Activated CD8-positive, alpha-beta T cell treated with anti-CD3 and anti-CD28 coated beads for 36 hours (primary cell): ENCODE results near the gene CD164L2. TPM values are rescaled to one million over a fixed set of nuclear protein-coding genes. Genes with fewer than 3 reads are reported as not detected.

Experiments
- ATAC-seq: fragments of 200-7000 bp; cut with Tn5 transposase; one replicate; pipeline ENCODE4 v1.10.0; 2021; ENCODE audit warnings: mild to moderate bottlenecking, moderate library complexity
- CTCF ChIA-PET: fragments of 350-600 bp; sonication (Branson Sonifier 250); formaldehyde crosslinking; loops from one replicate; lab custom pipeline; 2021; ENCODE audit warnings: antibody characterized with exemption; lab: Charles Lee
- POLR2A ChIA-PET: fragments of 350-600 bp; sonication (Branson Sonifier 250); formaldehyde crosslinking; loops from one replicate; lab custom pipeline; 2021; ENCODE audit warnings: antibody characterized with exemption; lab: Charles Lee
- DNase-seq: peaks from one replicate; pipeline ENCODE4 v3.0.0-alpha.2; 2020
- H3K27ac Mint-ChIP-seq: one replicate; pipeline ENCODE4 v1.8.0; 2021; ENCODE audit warnings: mild to moderate bottlenecking, mixed read lengths
- H3K27me3 Mint-ChIP-seq: one replicate; pipeline ENCODE4 v1.8.0; 2021; ENCODE audit warnings: mixed read lengths
- H3K36me3 Mint-ChIP-seq: one replicate; pipeline ENCODE4 v1.8.0; 2021; ENCODE audit warnings: low read depth, mixed read lengths
- H3K4me1 Mint-ChIP-seq: one replicate; pipeline ENCODE4 v1.8.0; 2021; ENCODE audit warnings: low read depth, mixed read lengths
- H3K4me3 Mint-ChIP-seq: one replicate; pipeline ENCODE4 v1.8.0; 2021; ENCODE audit warnings: mild to moderate bottlenecking, moderate library complexity, mixed read lengths
- H3K9me3 Mint-ChIP-seq: one replicate; pipeline ENCODE4 v1.8.0; 2021; ENCODE audit warnings: mixed read lengths
- intact Hi-C: fragments of 100-400 bp; cut with micrococcal nuclease; formaldehyde crosslinking; loops from one replicate; pipeline ENCODE4 v1.10.0; 2022
- total RNA-seq, 2 experiments: library from RNA; stranded (reverse); gene quantifications; one replicate each; pipeline ENCODE4 v1.2.3, GENCODE V29; 2021
- TF ChIP-seq, protein P1 (sequence below): fragments of 200-600 bp; IDR thresholded peaks from one replicate; pipeline ENCODE4 v1.8.0; 2022; ENCODE audit warnings: antibody characterized with exemption, mild to moderate bottlenecking

The CD164L2 gene
- total RNA-seq, 2 experiments from 2014 or later: not detected

DNA sequence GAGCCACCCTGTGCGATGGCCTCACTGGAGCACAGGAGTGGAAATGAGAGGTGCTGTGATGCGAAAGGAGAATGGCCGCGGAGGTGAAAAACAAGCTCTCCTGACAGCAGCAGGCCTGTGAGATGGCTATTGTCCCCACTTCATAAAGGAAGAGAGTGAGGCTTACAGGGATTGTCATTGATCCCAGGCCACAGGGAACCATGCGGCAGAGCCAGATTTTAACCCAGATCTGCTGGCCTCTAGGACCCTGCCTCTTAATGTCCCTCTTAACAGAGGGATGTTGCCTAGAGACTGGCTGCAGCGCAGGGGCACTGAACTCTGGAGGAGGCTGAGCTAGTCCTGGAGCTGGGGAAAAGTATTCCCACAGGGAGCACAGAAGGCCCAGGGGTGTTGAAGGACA is 44.4 kb downstream of the CD164L2 start:
- H3K36me3 Mint-ChIP-seq: peaks cover 26% of the 10 kb centered on the region
- peaks cover 29% of the 10 kb centered on the region for H3K4me1 Mint-ChIP-seq
- DNase-seq (no peak), ATAC-seq (no peak)
- no peak overlapping the region for H3K4me3 Mint-ChIP-seq
- intact Hi-C loops: no loop called here
- TF ChIP-seq, protein P1, sequence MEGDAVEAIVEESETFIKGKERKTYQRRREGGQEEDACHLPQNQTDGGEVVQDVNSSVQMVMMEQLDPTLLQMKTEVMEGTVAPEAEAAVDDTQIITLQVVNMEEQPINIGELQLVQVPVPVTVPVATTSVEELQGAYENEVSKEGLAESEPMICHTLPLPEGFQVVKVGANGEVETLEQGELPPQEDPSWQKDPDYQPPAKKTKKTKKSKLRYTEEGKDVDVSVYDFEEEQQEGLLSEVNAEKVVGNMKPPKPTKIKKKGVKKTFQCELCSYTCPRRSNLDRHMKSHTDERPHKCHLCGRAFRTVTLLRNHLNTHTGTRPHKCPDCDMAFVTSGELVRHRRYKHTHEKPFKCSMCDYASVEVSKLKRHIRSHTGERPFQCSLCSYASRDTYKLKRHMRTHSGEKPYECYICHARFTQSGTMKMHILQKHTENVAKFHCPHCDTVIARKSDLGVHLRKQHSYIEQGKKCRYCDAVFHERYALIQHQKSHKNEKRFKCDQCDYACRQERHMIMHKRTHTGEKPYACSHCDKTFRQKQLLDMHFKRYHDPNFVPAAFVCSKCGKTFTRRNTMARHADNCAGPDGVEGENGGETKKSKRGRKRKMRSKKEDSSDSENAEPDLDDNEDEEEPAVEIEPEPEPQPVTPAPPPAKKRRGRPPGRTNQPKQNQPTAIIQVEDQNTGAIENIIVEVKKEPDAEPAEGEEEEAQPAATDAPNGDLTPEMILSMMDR: no peak
- POLR2A ChIA-PET: no interaction called here
- H3K27ac Mint-ChIP-seq: peak overlapping the region; percentile 65
- H3K9me3 Mint-ChIP-seq: no peaks in the 10 kb centered on the region
- CTCF ChIA-PET: interaction anchor here (0.9 to 1.3 kb wide), 2 partner anchors 19 to 55 kb away, joined by 3 to 5 read pairs; no protein-coding TSS in a partner anchor
- no peaks in the 10 kb centered on the region for H3K27me3 Mint-ChIP-seq

DNA sequence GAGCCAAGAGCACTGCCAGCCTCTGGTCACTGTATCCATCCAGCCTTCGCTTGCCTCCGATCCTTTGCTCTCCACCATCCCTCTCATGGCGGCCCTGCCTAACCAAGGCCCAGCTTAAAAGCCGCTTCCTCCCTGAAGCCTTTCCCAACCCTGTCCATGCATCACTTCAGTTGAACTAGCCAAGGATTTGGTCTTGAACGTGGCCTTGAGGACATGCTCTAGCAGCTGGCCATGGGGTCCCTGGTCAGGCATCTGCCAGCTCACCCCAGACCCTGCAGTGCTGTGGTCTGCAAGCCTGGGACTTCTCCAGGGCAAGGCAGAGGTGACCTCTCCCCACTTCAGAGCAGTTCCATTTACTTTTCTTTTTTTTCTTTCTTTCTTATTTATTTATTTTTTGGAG is 46.4 kb downstream of the CD164L2 start:
- CTCF ChIA-PET: interaction anchor here (0.9 to 1.3 kb wide), 7 partner anchors 9 to 271 kb away, joined by 3 to 6 read pairs (median 3); no protein-coding TSS in a partner anchor
- no peak for DNase-seq
- Mint-ChIP-seq H3K27me3 (no peaks in the 10 kb centered on the region), H3K27ac (no peak overlapping the region), H3K36me3 (peaks cover 20% of the 10 kb centered on the region), H3K9me3 (no peaks in the 10 kb centered on the region), H3K4me1 (peaks cover 32% of the 10 kb centered on the region), H3K4me3 (no peak overlapping the region)
- TF ChIP-seq, protein P1: no peak
- no peak for ATAC-seq
- POLR2A ChIA-PET: interaction anchor here (0.8 to 1.5 kb wide), 4 partner anchors 10 to 40 kb away, joined by 3 to 4 read pairs (median 4); no protein-coding TSS in a partner anchor
- intact Hi-C loops: no loop called here

DNA sequence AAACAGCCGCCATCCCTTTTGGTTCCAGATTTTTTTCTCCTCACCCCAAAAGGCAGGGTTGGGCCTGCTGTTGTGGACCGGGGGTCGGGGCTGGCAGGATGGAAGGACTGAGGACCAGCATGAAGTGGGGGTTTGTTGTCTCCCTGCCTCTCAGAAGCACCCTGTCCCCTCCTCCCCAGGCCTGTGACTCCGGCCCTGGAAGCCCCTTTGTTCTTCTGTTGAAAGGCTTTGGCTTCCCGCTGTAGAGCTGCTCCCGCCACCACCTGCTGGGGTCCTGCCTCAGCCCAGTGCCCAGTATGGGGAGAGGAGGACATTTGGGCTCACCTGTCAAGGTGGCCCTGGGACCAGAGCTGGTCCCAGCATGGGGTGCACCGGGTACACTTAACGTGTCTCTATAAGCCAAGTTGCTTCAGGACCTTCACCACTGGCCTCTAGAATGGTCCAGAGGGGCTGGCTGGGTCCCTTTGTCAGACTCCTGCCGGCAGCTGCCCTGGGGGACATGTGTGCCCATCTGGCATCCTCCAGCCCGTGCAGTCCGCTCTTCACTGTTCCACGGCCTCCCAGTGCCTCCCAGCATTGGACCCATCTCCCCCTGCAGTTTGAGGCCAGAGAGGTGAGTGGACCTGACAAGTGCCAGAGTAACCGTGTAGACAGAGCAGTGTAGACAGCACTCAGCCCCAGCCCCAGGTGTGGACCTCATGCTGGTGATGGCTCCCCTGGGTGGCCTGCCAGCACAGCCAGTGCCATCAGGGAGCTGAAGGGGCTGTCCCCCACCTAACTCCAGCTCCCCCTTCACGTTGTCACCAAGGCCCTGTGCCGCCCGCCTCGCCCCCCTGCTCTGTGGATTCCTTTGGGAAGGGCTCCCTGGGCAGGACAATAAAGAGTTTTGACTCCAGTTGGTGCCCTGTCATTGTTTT is 47.4 kb downstream of the CD164L2 start:
- Mint-ChIP-seq H3K27me3 (no peaks in the 10 kb centered on the region), H3K9me3 (no peaks in the 10 kb centered on the region), H3K36me3 (peaks cover 20% of the 10 kb centered on the region), H3K4me3 (no peak overlapping the region), H3K27ac (no peak overlapping the region), H3K4me1 (peaks cover 22% of the 10 kb centered on the region)
- TF ChIP-seq, protein P1: no peak
- POLR2A ChIA-PET: interaction anchor here (0.8 to 1.5 kb wide), 4 partner anchors 9 to 39 kb away, joined by 3 to 4 read pairs (median 4); no protein-coding TSS in a partner anchor
- ATAC-seq: no peak
- intact Hi-C loops: no loop called here
- no peak for DNase-seq
- CTCF ChIA-PET: interaction anchor here (0.7 to 3.9 kb wide), 11 partner anchors 8 to 272 kb away, joined by 3 to 50 read pairs (median 3); no protein-coding TSS in a partner anchor

- peaks cover 17% of the 10 kb centered on the region for H3K4me1 Mint-ChIP-seq
- intact Hi-C loops: no loop called here
- ChIA-PET POLR2A (interaction anchor here (1.0 to 4.3 kb wide), 5 partner anchors 9 to 23 kb away, joined by 3 to 25 read pairs (median 3); partner anchors contain the start of gene SYTL1), CTCF (interaction anchor here (0.8 to 4.8 kb wide), 28 partner anchors 10 to 316 kb away, joined by 3 to 50 read pairs (median 7); partner anchors contain the start of genes CD164L2, FCN3 and GPR3)
- H3K36me3 Mint-ChIP-seq: peaks cover 22% of the 10 kb centered on the region
- no peak for ATAC-seq
- TF ChIP-seq, protein P1: no peak
- H3K27ac Mint-ChIP-seq: no peak overlapping the region
- DNase-seq: no peak
- H3K4me3 Mint-ChIP-seq: no peak overlapping the region
- H3K27me3 Mint-ChIP-seq: no peaks in the 10 kb centered on the region
- H3K9me3 Mint-ChIP-seq: no peaks in the 10 kb centered on the region
These were observed 49.3 kb downstream of the CD164L2 start for GRCh38 chr1:27333717-27334279.
